H1 (cell line): ENCODE results near the gene PPM1L. TPM values are rescaled to one million over a fixed set of nuclear protein-coding genes. Genes with fewer than 3 reads are reported as not detected.

Source experiments
- CTCF ChIA-PET: fragments of 300-600 bp; sonication (Branson Sonifier 250); formaldehyde crosslinking; loops from one replicate; lab custom pipeline; 2021; ENCODE audit not compliant: partially characterized antibody; lab: Charles Lee
- POLR2A ChIA-PET: fragments of 300-600 bp; sonication (Branson Sonifier 250); formaldehyde crosslinking; loops from one replicate; lab custom pipeline; 2021; ENCODE audit warnings: inconsistent platforms; ENCODE audit not compliant: partially characterized antibody; lab: Charles Lee
- DNase-seq, 2 experiments: peaks; one replicate each; pipeline versions ENCODE4 v3.0.0 to v3.0.0-alpha.2; 2010 to 2022; ENCODE audit warnings: low spot score in 2 of 2, low read depth in 1 of 2, mixed read lengths in 1 of 2
- FAIRE-seq: peaks from 2 replicates; lab custom pipeline; 2011; peaks lifted over from hg19 to GRCh38; lab: Jason Lieb, UNC
- H2AFZ ChIP-seq: 2 replicates; pipeline ENCODE4 v1.8.1; 2012; ENCODE audit warnings: low read length, inconsistent platforms
- H2AK5ac ChIP-seq: 2 replicates; pipeline ENCODE4 v1.6.1; 2013; ENCODE audit warnings: low read depth, low read length
- H2BK120ac ChIP-seq: replicated peaks from 2 replicates; pipeline ENCODE3; 2013; ENCODE audit warnings: low read depth, low read length, inconsistent platforms
- H2BK12ac ChIP-seq: 2 replicates; pipeline ENCODE4 v1.6.1; 2013; ENCODE audit warnings: low read depth, low read length
- H2BK15ac ChIP-seq: 2 replicates; pipeline ENCODE4 v1.6.1; 2013; ENCODE audit warnings: low read length
- H2BK20ac ChIP-seq: 2 replicates; pipeline ENCODE4 v1.6.1; 2013; ENCODE audit warnings: low read length
- H2BK5ac ChIP-seq: 2 replicates; pipeline ENCODE4 v1.6.1; 2013; ENCODE audit warnings: low read depth, low read length
- H3K14ac ChIP-seq: 2 replicates; pipeline ENCODE4 v1.6.1; 2013; ENCODE audit warnings: inconsistent platforms; ENCODE audit not compliant: insufficient read length
- H3K18ac ChIP-seq: 2 replicates; pipeline ENCODE4 v1.6.1; 2013; ENCODE audit warnings: low read length; ENCODE audit errors: extremely low read depth
- H3K23ac ChIP-seq: 2 replicates; pipeline ENCODE4 v1.6.1; 2013; ENCODE audit warnings: inconsistent platforms; ENCODE audit not compliant: insufficient read length
- H3K23me2 ChIP-seq: 2 replicates; pipeline ENCODE4 v1.6.1; 2013; ENCODE audit warnings: low read depth, low read length
- H3K27ac ChIP-seq: 2 replicates; pipeline ENCODE4 v1.6.1; 2011; ENCODE audit warnings: low read depth, low read length, inconsistent platforms
- H3K27me3 ChIP-seq, 4 experiments: replicated peaks in 1 of 4; 1 replicate in 1 of 4; 2 replicates in 3 of 4; pipeline versions ENCODE4 v1.6.1 to v1.8.1; 2011 to 2013; ENCODE audit warnings: low read length in 3 of 4, mild to moderate bottlenecking in 3 of 4, inconsistent platforms in 2 of 4, mixed read lengths in 2 of 4, moderate library complexity in 1 of 4; ENCODE audit not compliant: control insufficient read depth in 3 of 4, insufficient read depth in 3 of 4; ENCODE audit errors: extremely low read depth in 1 of 4
- H3K36me3 ChIP-seq, 4 experiments: 2 replicates each; pipeline versions ENCODE4 v1.6.1 to v1.8.1; 2011 to 2013; ENCODE audit warnings: mild to moderate bottlenecking in 4 of 4, low read length in 3 of 4, moderate library complexity in 2 of 4, control low read depth in 1 of 4, inconsistent platforms in 1 of 4; ENCODE audit not compliant: insufficient read depth in 4 of 4, control insufficient read depth in 2 of 4
- H3K4ac ChIP-seq: replicated peaks from 2 replicates; pipeline ENCODE3; 2013; ENCODE audit warnings: low read length, low read depth, mixed read lengths, inconsistent platforms; ENCODE audit not compliant: insufficient read length
- H3K4me1 ChIP-seq, 4 experiments: replicated peaks in 1 of 4; 1 replicate in 1 of 4; 2 replicates in 3 of 4; pipeline versions ENCODE4 v1.6.1 to v1.8.1; 2011 to 2013; ENCODE audit warnings: low read length in 3 of 4, inconsistent platforms in 2 of 4, mixed read lengths in 1 of 4; ENCODE audit not compliant: insufficient read depth in 4 of 4, control insufficient read depth in 3 of 4
- H3K4me2 ChIP-seq, 2 experiments: 2 replicates each; pipeline versions ENCODE4 v1.6.1 to v1.8.1; 2011 to 2013; ENCODE audit warnings: low read depth in 2 of 2, low read length in 2 of 2, control low read depth in 1 of 2, inconsistent platforms in 1 of 2, mild to moderate bottlenecking in 1 of 2; ENCODE audit not compliant: insufficient read depth in 1 of 2
- H3K4me3 ChIP-seq, 4 experiments: fragments of 200-600, 300-600 bp in 1 of 4; sonication (generic), shearing (Covaris generic), sonication (Bioruptor Twin) in 1 of 4; 2 replicates each; pipeline versions ENCODE4 v1.5.1 to v1.8.1; 2011 to 2016; ENCODE audit warnings: low read length in 4 of 4, low read depth in 3 of 4, control low read depth in 2 of 4, inconsistent platforms in 2 of 4, mild to moderate bottlenecking in 2 of 4, mixed read lengths in 1 of 4, moderate library complexity in 1 of 4; ENCODE audit not compliant: insufficient read depth in 2 of 4; ENCODE audit errors: extremely low read depth in 1 of 4
- H3K56ac ChIP-seq: replicated peaks from 2 replicates; pipeline ENCODE3; 2013; ENCODE audit warnings: low read depth, mild to moderate bottlenecking, mixed read lengths, low read length, inconsistent platforms; ENCODE audit not compliant: insufficient read length
- H3K79me1 ChIP-seq: 2 replicates; pipeline ENCODE4 v1.6.1; 2013; ENCODE audit warnings: low read depth, low read length, control low read depth
- H3K79me2 ChIP-seq, 2 experiments: 2 replicates each; pipeline versions ENCODE4 v1.6.1 to v1.8.1; 2012 to 2013; ENCODE audit warnings: low read length in 2 of 2, mild to moderate bottlenecking in 2 of 2, inconsistent platforms in 1 of 2; ENCODE audit not compliant: insufficient read depth in 2 of 2, control insufficient read depth in 1 of 2
- H3K9ac ChIP-seq, 4 experiments: replicated peaks in 1 of 4; 1 replicate in 1 of 4; 2 replicates in 3 of 4; pipeline versions ENCODE4 v1.6.1 to v1.8.1; 2011 to 2013; ENCODE audit warnings: low read depth in 3 of 4, low read length in 3 of 4, control low read depth in 2 of 4, mild to moderate bottlenecking in 2 of 4, moderate library complexity in 2 of 4, inconsistent platforms in 1 of 4; ENCODE audit errors: extremely low read depth in 1 of 4
- H3K9me3 ChIP-seq, 2 experiments: 2 replicates each; pipeline versions ENCODE4 v1.6.1 to v1.8.1; 2012 to 2013; ENCODE audit warnings: mild to moderate bottlenecking in 2 of 2, moderate library complexity in 2 of 2, control low read depth in 1 of 2, inconsistent platforms in 1 of 2, low read depth in 1 of 2, low read length in 1 of 2, mixed read lengths in 1 of 2; ENCODE audit not compliant: insufficient read depth in 2 of 2
- H4K20me1 ChIP-seq, 2 experiments: replicated peaks in 1 of 2; 2 replicates each; pipeline versions ENCODE3 to v1.8.1; 2011 to 2013; ENCODE audit warnings: inconsistent platforms in 2 of 2, low read length in 2 of 2, mild to moderate bottlenecking in 1 of 2; ENCODE audit not compliant: insufficient read depth in 2 of 2, control insufficient read depth in 1 of 2
- H4K5ac ChIP-seq: 2 replicates; pipeline ENCODE4 v1.6.1; 2013; ENCODE audit warnings: low read length, low read depth, mixed read lengths, inconsistent platforms; ENCODE audit not compliant: insufficient read length
- H4K8ac ChIP-seq: 2 replicates; pipeline ENCODE4 v1.8.0; 2013; ENCODE audit warnings: mild to moderate bottlenecking, moderate library complexity, low read length, inconsistent platforms; ENCODE audit not compliant: insufficient read depth; ENCODE audit errors: extremely low read depth
- H4K91ac ChIP-seq: replicated peaks from 2 replicates; pipeline ENCODE3; 2013; ENCODE audit warnings: low read length, mixed read lengths, inconsistent platforms; ENCODE audit not compliant: insufficient read length
- BCL11A ChIP-seq, 2 experiments: IDR thresholded peaks; one replicate each; pipeline ENCODE4 v1.6.1; 2011; ENCODE audit warnings: low read depth in 2 of 2, low read length in 2 of 2, mild to moderate bottlenecking in 2 of 2
- CHD2 ChIP-seq: IDR thresholded peaks from 2 replicates; pipeline ENCODE4 v1.6.1; 2012; ENCODE audit warnings: low read length, improper control_type of control experiment
- CREB1 ChIP-seq: IDR thresholded peaks from 2 replicates; pipeline ENCODE4 v1.6.1; 2012; ENCODE audit warnings: inconsistent platforms
- EZH2 ChIP-seq: fragments of 200-600 bp; sonication (generic); IDR thresholded peaks from 2 replicates; pipeline ENCODE4 v1.7.1; 2012; ENCODE audit warnings: low read depth, mild to moderate bottlenecking, moderate library complexity, low read length, inconsistent platforms; ENCODE audit not compliant: severe bottlenecking
- JUND ChIP-seq: IDR thresholded peaks from 2 replicates; pipeline ENCODE4 v1.6.1; 2011; ENCODE audit warnings: mild to moderate bottlenecking, improper control_type of control experiment, low read length
- KDM5A ChIP-seq: fragments of 200-600 bp; IDR thresholded peaks from 2 replicates; pipeline ENCODE4 v1.7.1; 2012; ENCODE audit warnings: mild to moderate bottlenecking, low read length, inconsistent platforms, mixed read lengths
- NRF1 ChIP-seq: IDR thresholded peaks from 2 replicates; pipeline ENCODE4 v1.6.1; 2011; ENCODE audit warnings: mild to moderate bottlenecking, low read depth, low read length, improper control_type of control experiment
- POLR2A ChIP-seq, 2 experiments: IDR thresholded peaks; 1 replicate in 1 of 2; 2 replicates in 1 of 2; pipeline ENCODE4 v1.6.1; 2011; ENCODE audit warnings: low read depth in 2 of 2, low read length in 2 of 2, mild to moderate bottlenecking in 2 of 2; ENCODE audit errors: control extremely low read depth in 1 of 2
- RFX5 ChIP-seq: IDR thresholded peaks from 2 replicates; pipeline ENCODE4 v1.6.1; 2011; ENCODE audit warnings: low read depth, low read length, improper control_type of control experiment, borderline replicate concordance
- SIRT6 ChIP-seq: IDR thresholded peaks from one replicate; pipeline ENCODE4 v1.7.1; 2012; ENCODE audit warnings: low read length, inconsistent platforms
- TAF7 ChIP-seq: optimal IDR thresholded peaks from 2 replicates; pipeline ENCODE3; 2011; ENCODE audit warnings: low read depth, mild to moderate bottlenecking, inconsistent platforms, low read length, moderate library complexity, borderline replicate concordance
- TEAD4 ChIP-seq: IDR thresholded peaks from 2 replicates; pipeline ENCODE4 v1.6.1; 2012; ENCODE audit warnings: low read depth, low read length, inconsistent platforms, mixed read lengths
- polyA plus RNA-seq, 7 experiments: library from polyadenylated mRNA; depleted of rRNA in 3 of 7; stranded (reverse) in 5 of 7; unstranded in 2 of 7; fragments of >200 nt in 5 of 7; fragments of 200-250 nt in 2 of 7; gene quantifications; 1 replicate in 5 of 7; 2 replicates in 1 of 7; 4 replicates in 1 of 7; pipeline versions ENCODE4 v1.2.1 to v1.2.3, GENCODE V29; 2011 to 2013; ENCODE audit warnings: missing spikeins in 2 of 7, mixed read lengths in 2 of 7
- total RNA-seq: library from RNA; stranded (reverse); fragmentation: NEBNext Ultra II Directional; extraction: Animal tissue kit (Norgen Biotek cat#: 25700); gene quantifications from 2 replicates; pipeline ENCODE4 v1.2.1, GENCODE V29; 2021
- TF ChIP-seq, protein P1 (sequence below), 3 experiments: IDR thresholded peaks; 1 replicate in 2 of 3; 2 replicates in 1 of 3; pipeline versions ENCODE4 v1.5.1 to v1.6.1; 2011; ENCODE audit warnings: low read length in 3 of 3, mild to moderate bottlenecking in 3 of 3, inconsistent platforms in 2 of 3, low read depth in 1 of 3, moderate library complexity in 1 of 3; ENCODE audit not compliant: insufficient read depth in 1 of 3; ENCODE audit errors: control extremely low read depth in 1 of 3

PPM1L gene
- total and polyA plus RNA-seq, 2 of the 8 experiments (the other 6 are each of a cell fraction or from before 2014, with no cell fraction given), result 2.8 to 18.1 TPM

DNA sequence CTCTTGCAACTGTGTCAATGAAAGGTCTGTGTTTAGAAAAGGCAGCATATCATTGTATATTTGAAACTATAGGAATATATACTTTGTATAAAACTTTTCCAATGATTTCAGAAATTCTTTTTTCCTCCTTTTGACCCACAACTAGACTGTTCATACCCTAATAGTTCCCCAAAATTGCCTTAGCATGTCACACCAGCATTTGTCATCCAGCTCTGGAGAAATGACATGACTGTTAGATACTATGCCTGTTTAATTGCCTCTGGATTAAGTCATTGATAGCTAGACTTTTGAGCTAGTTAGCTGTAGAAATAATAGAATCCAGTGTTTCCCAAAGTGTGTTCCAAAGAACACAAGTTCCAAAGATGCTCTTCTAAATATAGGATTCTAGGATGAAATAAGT is 316.7 kb downstream of the PPM1L start:
- Histone ChIP-seq H3K27me3 (no peaks in the 10 kb centered on the region), H4K5ac (no peak overlapping the region), H2BK5ac (no peak overlapping the region), H2BK15ac (no peak overlapping the region), H3K4me3 (no peak overlapping the region), H3K79me2 (no peaks in the 10 kb centered on the region), H3K18ac (no peak overlapping the region), H3K4me1 (peaks cover 0 to 4% (median 0%) of the 10 kb centered on the region in 4 experiments; a peak in 1 of 7 replicates), H3K14ac (no peak overlapping the region), H3K36me3 (no peaks in the 10 kb centered on the region; a peak in 1 of 8 replicates), H3K23ac (no peak overlapping the region), H3K27ac (no peak overlapping the region), H3K56ac (no peak overlapping the region), H3K4ac (no peak overlapping the region), H3K9me3 (no peaks in the 10 kb centered on the region), H3K4me2 (no peak overlapping the region), H2BK120ac (no peak overlapping the region), H2BK12ac (no peak overlapping the region), H3K23me2 (no peaks in the 10 kb centered on the region), H4K20me1 (no peaks in the 10 kb centered on the region), H2AK5ac (no peak overlapping the region), H3K9ac (no peak overlapping the region), H4K91ac (no peak overlapping the region), H3K79me1 (no peaks in the 10 kb centered on the region), H2BK20ac (no peak overlapping the region), H2AFZ (no peak overlapping the region), H4K8ac (no peak overlapping the region)
- ChIA-PET CTCF (interaction anchor here (0.9 kb wide), 1 partner anchor 8 kb away, joined by 4 read pairs; no protein-coding TSS in a partner anchor), POLR2A (no interaction called here)
- TF ChIP-seq KDM5A (no peak), BCL11A (IDR thresholded peaks at IDR 0.05; ENCODE audit: low read depth in 2 of 2, low read length in 2 of 2) (no peak), RFX5 (no peak), TEAD4 (no peak), CHD2 (no peak), POLR2A (IDR thresholded peaks at IDR 0.05; ENCODE audit: control extremely low read depth in 1 of 2, low read depth in 2 of 2, low read length in 2 of 2) (no peak), SIRT6 (no peak), CREB1 (no peak), EZH2 (no peak), NRF1 (no peak), JUND (no peak), TAF7 (no peak)
- TF ChIP-seq, protein P1, sequence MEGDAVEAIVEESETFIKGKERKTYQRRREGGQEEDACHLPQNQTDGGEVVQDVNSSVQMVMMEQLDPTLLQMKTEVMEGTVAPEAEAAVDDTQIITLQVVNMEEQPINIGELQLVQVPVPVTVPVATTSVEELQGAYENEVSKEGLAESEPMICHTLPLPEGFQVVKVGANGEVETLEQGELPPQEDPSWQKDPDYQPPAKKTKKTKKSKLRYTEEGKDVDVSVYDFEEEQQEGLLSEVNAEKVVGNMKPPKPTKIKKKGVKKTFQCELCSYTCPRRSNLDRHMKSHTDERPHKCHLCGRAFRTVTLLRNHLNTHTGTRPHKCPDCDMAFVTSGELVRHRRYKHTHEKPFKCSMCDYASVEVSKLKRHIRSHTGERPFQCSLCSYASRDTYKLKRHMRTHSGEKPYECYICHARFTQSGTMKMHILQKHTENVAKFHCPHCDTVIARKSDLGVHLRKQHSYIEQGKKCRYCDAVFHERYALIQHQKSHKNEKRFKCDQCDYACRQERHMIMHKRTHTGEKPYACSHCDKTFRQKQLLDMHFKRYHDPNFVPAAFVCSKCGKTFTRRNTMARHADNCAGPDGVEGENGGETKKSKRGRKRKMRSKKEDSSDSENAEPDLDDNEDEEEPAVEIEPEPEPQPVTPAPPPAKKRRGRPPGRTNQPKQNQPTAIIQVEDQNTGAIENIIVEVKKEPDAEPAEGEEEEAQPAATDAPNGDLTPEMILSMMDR (IDR thresholded peaks at IDR 0.05; ENCODE audit: control extremely low read depth in 1 of 3, insufficient read depth in 1 of 3, low read depth in 1 of 3, low read length in 3 of 3), result no peak
- no peak for FAIRE-seq
- no peak for DNase-seq
